Occipital lobe (tissue), 2 donors: ENCODE measurements around the gene OSBPL10. TPM values are rescaled to one million over a fixed set of nuclear protein-coding genes. Genes with fewer than 3 reads are reported as not detected.
"Not testable (repeated sequence)": the region's sequence is repeated elsewhere in the genome, so short reads cannot be mapped to it uniquely, and the experiment has no call there.

Experiments
- DNase-seq: peaks from one replicate; lab custom pipeline; 2025; lab: John Stamatoyannopoulos, UW
- total RNA-seq: library from RNA; depleted of rRNA; stranded (reverse); fragments of >200 nt; gene quantifications from one replicate; pipeline ENCODE4 v1.2.3, GENCODE V29; 2014

The OSBPL10 gene
- total RNA-seq, 1 donor from 2014 or later: 14.0 TPM

DNA sequence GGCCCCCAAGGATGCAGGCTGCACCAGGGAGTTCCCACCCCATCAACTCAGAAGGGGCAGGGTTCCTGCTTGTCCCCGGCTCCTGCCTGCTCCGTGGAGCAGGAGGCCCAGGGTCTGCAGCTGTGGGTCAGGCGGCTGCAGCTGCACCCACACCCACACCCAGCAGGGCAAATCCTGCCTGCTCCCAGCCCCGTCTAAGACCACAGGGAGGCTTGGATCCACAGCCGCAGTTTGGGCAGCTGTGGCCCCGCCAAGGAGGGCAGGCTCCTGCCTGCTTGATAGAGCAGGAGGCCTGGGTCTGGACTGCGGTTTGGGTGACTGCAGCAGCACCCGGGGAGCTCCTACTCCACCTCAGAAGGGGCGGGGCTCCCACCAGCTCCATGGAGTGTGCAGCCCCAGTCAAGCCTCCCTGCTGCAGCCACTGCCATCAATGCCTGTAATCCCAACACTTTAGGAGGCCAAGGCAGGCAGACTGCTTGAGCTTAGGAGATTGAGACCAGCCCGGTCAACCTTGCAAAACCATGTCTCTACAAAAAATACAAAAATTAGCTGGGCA is 163.6 kb downstream of the OSBPL10 start:
- no peak for DNase-seq

DNA sequence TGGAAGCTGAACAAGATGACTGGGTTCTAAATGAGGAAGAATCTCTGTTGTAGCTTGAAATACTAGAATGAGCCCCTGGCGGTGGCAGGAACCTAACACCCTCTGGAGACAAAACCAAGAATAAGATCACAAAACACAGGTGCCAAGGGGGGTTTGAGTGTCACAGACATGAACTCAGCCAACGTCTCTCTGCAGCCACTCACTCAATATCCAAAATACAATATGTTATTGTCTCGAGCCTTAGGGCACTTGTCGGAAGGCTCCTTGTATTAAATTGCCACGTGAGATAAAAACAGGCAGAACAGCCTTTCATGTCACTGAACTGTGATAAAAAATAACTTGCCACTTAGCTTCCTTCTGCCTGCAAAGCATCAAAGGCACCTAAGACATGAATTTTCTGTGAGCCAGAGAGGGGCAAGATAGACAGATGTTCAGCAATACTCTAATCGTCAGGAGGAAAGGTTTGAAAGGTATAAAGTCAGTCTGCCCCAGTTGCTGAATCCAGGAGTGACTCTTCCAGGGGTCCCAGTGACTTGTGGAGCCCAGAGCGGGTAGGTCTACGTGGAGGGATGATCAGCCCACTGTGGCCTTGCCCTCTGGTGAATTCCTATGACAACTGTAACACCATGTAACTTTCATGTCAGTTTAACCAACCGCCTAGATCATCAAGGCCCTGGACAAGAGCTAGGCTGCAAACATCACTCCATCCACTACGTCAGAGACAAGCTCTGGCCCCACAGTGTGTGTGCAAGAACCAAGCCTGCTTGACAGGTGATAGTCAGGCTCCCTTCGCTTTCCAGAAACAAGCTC is 165.2 kb downstream of the OSBPL10 start:
- no peak for DNase-seq

DNA sequence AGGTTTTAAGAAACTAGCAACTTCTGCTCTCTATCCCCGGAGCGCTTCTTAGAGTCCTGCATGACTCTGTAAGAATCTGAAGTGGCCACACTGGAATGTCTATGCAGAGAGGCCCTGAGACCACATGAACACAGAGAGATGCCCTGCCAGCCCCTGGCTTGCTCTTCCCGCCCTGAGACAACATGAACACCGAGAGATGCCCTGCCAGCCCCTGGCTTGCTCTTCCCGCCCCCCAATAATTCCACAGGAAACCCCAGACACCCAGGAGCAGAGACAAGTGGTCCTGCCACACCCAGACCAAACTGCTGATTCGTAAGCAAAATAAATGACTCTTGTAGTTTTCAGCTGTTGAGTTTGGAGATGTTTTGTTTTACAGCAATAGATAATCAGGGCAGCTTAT is 166.1 kb downstream of the OSBPL10 start:
- no peak for DNase-seq

DNA sequence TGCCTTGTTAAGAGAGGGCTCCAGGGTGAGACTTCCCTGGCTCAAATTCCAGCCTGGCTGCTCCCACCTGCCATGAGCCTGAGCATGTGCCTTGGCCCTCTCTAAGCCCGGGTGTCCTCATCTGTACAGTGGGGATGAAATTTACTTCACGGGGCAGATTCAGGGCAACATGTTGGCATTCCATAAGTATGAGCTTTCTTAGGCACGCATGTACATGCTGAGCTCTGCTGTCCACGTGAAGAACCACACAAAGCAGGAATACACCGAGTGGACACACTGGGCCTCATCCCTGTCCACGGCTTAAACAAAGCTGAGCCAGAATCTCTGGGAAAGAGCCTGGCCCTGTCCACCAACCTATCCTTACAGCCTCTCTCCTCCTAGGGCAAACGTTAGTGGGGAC is 167.4 kb downstream of the OSBPL10 start:
- no peak for DNase-seq

DNA sequence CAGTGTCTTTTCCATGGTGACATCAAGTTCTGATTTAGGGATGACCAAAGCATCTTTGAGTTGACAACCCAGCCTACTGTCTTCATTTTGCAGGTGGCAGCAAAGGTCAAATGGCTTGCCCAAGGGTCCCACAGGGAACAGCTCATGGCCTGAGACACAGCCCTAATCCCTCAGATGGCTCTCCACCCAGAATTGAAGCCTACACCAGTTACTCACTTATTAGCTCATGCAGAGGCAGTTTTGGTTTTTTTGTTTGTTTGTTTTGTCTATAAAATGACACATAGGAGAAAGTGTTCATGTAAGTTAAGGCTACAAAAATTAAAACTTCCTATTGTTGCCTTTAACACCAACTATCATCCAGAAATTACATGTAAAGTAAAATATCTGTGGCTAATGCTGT is 167.9 kb downstream of the OSBPL10 start:
- DNase-seq: no peak

DNA sequence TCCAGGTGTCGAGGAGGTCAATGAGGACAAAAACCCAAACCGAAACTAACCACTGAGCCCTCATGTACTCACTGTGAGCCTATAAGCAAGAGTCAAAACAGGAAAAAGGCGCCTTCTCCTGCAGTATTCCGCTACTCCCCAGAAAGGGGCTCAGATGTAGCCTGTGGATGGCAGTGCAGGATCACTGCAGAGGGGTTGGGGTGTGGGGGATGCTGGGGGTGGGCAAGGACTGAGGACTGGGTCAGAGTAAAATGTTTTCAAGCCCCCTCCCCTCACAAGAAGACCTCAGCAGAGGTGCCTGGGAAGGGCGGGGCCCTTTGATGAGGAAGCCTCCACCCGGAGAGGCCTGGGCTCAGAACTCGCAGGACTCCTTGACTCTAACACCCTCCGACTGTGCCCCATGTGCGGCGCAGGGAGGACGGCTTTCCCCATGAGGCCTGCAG is 170.1 kb downstream of the OSBPL10 start:
- DNase-seq: no peak

DNA sequence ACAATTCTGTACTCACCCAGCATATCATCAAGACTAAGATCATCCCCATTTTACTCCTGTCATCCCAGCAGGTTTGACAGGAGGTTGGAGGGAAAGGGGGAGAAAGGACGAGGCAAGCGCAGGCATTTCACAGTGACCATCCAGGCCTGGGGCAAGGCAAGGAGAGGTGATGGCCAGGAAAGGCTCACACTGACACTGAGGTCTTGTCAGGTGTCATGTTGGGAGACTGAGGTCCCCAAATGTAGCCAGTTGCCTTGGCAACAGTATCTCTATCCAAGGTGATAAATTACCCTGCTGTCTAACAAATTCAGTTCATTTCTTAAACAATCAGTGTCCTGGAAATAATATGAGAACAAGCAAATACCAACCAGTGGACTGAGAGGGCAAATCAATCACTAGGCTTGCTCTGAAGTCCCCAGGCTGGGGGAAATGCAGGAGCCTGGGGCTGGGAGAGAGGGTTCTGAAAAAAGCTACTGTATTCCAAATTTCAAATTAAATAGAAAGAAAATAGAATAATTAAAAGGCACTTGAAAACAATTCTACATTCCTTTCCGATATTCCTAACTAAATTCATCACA is 172.8 kb downstream of the OSBPL10 start:
- no peak for DNase-seq

DNA sequence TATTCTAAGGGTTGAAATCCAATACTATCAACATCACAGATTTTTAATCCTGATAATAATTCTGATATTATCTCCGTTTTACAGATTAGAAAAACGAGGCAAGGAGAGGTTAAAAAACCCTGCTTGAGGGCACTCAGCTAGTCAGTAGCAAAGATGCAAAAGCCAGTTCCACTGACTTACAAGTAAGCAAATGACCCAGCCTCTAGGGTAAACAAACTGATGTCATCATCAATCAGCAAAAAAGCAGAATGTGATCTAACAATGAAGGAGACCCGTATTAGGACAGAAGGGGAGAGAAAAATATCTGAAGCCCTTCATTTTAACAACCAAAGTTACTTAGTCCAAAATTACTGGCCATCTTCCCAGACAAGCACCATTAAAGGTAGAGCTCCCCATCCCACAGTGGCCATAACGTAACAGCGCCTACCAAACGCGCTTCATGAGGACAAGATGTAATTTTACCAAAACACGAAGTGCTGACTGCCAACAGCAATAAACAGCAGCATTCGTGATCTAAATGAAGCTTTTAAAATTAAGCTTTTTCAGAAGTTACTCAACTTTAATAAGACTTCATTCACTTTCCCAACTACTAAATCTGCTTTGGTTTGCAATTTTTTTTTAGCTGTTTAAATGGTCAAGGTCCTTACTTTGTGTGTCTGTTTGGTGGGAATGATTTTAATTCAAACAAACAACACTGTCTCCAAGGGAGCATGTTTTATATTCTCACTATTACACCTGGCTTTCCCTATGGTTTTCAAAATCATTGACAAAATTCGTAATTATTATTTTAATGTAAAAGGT is 176.6 kb downstream of the OSBPL10 start:
- no peak for DNase-seq

DNA sequence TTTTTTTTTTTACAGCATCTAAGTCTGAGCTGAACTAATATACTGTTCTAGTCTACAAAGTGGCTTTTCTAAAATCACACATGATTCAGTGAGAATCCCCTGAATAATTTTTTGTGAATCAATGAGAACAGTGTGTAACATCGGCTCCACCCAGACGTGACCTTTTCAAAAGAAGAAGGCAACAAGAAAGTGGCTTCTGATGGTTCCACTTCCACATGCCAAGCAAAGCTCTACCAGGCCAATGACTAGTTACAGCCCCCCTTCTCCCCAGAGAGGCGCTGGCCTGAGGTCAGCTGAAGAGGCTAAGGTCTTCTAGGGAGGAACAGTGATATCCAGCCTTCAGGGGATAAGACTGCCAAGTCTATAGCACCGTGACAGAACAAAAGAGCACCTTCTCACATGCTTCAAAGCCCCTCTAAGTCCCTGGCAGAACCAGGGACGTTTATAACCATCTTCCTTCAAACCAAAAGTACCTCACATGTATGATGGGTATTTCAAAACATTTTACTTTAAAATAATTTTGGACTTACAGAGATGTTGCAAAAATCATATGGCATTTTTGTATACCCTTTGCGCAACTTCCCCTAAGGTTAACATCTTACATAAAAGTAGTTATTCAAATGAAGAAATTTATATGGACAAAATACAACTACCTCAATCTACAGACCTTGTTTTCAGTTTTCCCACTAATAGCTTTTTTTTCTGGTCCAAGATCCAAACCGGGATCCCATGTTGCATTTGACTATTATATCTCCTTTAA is 177.9 kb downstream of the OSBPL10 start:
- DNase-seq: no peak

DNA sequence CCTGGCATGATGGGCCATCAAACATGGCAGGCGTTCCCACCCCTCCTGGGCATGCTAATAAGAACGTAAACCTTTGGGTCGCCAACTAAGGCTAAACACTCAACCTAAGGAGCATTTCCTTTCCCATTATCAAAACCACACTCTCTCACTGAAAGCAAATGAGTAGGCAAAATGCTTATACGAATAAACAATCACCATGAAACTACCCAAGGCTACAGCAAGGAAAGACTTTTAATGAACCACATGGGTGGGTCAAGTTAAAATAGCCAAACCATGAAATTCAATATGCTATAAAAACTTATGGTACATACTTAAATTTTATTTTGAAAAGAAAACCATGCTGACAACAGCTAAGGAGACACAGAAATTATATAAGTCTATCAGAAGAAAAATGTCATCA is 180.6 kb downstream of the OSBPL10 start:
- no peak for DNase-seq

DNA sequence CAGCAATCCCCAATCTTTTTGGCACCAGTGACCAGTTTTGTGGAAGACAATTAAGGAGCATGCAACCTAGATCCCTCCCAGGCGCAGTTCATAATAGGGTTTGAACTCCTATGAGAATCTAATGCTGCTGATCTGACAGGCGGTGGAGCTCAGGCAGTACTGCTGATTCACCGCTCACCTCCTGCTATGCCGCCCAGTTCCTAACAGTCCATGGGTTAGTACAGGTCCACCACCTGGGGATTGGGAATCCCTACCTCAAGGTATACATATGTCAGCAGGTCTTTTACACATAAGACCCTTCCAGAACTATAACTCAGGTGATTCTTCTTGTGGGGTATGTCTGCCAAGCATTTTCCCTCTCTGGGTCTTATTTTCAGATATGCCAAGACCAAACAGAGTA is 182.2 kb downstream of the OSBPL10 start:
- no peak for DNase-seq

DNA sequence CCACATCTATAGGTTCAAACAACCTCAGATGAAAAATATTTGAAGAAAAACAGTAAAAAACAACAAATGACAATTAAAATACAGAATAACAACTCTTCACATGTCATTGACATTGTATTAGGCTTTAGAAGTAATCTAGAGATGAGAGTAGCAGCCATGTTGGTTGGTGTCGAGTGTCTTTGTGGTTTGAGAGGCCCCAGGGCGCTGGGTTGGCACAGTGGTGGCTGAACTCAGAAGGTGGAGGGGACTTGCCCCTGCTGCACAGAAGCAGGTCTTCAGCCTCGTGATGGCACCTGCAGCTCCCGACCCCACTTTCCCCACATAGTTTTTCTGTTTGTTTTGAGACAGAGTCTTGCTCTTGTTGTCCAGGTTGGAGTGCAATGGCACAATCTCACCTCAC is 187.2 kb downstream of the OSBPL10 start:
- DNase-seq: no peak

DNA sequence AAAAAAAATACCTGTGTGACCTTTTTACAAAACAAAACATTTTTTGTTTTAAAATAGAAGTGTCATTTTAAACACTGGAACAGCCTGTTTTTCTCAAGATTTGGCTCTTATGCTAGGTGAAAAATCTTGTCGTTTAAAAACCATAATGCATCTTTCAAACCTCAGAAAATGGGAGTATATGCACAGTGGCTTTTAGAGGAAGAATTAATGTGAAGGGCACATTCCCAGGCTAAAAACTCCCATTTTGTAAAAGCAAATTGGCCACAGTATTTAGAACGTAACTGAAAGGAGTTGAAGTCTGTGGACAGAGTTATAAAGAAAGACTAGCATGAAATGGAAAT is 190.0 kb downstream of the OSBPL10 start:
- no peak for DNase-seq

DNA sequence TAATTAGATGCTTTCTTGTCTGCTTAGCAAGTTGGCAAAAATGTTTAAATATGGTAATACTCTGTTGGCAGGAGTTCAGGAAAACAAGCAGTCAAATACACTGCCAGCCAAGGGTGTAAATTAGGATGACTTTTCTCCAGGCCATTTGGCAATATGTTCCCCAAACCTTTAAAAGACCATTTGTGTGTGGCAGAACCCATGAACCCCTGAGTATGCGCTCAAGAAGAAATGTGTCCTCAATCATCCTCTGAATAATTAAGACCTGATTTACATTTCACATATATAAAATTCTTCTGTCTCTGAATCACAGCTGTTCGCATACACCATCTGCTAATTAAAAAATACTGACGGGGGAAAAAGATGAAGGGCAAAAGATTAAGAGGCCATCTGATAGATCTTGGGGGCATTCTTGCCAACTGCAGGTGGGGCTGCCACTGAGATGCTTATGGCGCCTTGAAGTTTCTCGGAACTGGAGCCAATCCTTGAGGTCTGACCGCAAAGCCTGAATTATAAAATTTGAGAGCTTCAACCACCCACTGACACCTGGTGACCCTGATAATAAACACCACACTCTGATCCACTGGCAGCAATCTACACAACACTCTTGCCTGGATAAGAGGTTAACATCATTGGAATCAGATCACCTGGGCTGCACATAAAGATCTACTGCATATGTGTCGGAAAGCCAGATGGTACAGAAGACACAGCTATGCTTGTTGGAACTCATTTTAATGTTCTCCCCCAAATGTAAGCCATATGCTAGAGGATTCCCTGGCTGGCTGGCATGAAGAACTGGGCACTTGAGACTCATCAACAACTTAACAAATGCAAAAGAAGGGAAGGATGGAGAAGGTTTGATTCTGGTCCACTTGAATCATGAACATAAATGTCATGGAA is 190.6 kb downstream of the OSBPL10 start:
- DNase-seq: no peak

DNA sequence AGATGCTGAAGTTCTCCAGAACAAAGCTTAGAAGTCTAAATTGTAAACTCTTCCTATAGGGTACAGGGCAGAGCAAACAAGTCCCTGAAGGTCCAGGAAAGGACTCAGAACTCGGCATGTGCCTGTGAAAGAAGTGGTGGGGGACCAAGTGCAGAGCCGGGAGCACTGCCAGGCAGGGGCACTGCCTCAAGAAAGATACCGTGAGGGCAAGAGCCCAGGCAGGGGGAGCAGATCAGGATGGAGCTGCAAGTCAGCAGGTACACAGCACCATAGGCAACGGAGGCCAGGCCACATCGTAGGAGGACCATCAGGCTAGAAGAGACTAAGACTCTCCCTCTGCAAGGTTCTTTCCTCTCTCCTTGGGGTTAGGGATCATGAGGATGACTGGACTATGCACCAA is 191.6 kb downstream of the OSBPL10 start:
- no peak for DNase-seq

DNA sequence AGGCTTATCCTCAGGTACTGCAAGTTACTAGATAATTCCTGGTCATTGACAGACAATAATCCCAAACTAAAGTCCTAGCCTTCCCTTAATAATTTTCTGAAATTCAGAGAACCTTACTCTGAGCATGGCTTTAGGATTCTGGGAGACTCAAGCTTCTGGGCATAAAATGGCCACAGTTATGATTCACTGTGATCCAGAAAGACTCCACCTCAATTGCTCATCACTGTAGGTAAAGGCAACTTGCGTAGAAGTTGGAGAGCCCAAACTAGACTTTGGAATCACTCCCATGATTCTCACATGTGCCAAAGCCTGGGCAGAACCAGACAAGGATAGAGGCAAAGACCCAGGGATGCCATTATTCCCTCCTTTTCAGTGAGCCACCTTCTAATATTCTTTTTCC is 195.3 kb downstream of the OSBPL10 start:
- DNase-seq: no peak

DNA sequence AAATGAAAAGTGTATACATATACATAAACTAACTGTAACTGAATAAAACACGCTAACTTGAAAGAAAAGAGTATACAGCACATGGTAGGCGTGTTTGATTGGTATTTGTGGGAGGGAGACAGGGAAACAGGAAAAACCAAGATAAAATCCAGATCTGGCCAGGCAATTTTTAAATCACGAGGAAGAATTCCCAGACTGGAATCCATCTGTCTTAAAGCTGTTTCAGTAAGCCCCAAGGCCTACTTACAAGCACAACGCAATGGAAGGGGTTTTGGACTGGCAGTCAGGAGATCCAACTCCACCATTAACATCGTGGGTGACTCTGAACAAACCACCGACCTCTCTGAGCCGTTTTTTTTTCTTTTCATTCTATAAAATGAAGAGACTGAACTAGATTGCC is 195.8 kb downstream of the OSBPL10 start:
- DNase-seq: no peak

DNA sequence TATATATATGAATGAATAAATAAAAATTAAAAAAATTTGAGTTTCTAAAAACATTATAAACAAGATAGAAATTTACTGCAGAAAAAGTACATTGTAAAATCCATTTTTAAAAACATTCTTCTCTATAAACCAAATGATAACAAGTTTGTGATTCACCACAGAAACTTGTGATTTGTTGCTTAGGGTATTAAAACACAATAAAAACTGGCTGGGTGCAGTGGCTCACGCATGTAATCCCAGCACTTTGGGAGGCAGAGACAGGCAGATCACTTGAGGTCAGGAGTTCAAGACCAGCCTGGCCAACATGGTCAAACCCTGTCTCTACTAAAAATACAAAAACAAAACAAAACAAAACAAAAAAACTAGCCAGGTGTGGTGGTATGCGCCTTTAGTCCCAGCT is 197.2 kb downstream of the OSBPL10 start:
- DNase-seq: not testable (repeated sequence)

DNA sequence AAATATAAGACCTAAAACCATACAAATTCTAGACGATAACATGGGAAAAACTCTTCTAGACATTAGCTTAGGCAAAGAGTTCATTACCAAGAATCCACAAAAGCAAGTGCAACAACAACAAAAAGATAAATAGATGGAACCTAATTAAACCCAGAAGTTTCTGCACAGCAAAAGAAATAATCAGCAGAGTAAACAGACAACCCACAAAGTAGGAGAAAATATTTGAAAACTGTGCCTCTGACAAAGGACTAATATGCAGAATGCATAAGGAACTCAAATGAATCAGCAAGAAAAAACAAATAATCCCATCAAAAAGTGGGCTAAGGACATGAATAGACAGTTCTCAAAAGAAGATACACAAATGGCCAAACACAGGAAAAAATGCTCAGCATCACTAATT is 198.8 kb downstream of the OSBPL10 start:
- DNase-seq: not testable (repeated sequence)

DNA sequence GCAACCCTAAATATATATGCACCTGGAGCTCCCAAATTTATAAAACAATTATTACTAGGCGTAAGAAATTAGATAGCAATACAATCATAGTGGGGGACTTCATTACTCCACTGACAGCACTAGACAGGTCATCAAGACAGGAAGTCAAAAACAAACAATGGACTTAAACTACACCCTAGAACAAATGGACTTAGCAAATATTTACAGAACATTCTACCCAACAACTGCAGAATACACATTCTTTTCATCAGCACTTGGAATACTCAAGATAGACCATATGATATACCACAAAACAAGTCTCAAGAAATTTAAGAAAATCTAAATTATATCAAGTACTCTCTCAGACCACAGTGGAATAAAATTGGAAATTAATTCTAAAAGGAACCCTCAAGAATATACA is 201.5 kb downstream of the OSBPL10 start:
- no peak for DNase-seq

DNA sequence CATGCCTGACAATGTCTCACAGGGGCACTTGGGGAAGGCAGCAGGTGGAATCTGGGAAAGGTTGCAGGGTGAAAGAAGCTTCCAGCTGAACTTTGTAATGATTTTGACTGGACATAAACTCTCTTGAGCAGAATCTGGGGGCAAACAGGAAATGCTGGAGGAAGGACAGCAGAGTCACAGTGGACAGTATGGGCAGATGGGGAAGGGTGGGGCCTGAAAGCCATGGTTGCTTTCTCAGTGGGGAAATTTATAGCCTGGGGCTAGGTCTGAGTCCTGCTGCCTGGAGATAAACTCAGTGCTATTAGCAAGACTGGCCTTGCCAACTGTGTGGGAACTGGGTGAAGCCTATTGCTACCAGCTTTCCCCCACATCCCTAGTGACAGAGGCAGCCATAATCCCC is 203.2 kb downstream of the OSBPL10 start:
- no peak for DNase-seq
